ENCODE results near the gene TUB. TPM values are rescaled to one million over a fixed set of nuclear protein-coding genes. Genes with fewer than 3 reads are reported as not detected.

TUB gene
- total RNA-seq, 1 donor = 19.2 TPM

DNA sequence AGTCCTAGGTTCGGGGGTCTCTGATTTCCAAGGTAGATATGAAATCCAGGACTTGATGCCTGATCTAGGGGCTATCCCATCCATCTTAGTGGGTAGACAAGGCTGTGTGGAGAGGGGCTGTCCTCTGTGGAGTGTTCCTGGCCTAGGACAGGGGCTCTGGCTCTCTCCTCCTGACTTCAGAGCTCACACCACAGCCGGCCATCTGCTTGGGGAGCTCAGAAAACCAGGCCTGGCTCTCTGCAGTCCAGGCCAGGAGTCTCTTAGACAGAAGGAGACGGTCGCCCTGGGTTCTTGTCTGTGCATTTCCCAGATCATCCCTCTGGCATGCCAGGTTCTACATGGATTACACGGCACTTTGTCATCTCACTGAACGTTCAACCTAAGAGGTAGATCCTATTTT, 17.9 kb downstream of the TUB start:
- no peak for DNase-seq (ENCODE audit: low read depth)

DNA sequence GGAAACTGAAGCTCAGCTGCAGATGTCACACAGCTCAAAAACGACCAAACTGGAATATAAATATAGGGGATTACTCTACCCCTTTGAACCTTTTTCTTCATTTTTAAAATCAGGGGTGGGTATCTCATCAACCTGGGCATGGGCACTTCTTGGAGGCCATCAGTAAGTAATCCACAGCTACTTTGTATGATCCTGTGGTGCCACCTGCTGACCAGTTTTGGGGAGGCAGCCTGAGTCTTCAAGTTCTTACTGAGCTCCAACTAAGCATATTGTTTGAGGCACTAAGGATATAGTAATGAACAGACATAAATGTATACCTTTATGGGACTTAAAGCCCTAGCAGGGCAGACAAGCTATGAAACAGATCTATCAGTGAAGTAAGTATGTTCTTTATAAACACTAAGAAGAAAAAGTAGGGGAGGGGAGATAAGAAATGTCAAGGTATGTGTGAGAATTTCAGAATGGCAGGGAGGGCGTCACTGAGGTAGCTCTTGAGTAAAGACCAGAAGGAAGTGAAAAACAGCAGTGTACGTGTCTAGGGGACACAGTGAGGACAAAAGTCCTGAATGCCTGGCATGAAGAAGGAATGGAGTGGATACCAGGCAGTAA, 18.4 kb downstream of the TUB start:
- TF ChIP-seq, protein P1, sequence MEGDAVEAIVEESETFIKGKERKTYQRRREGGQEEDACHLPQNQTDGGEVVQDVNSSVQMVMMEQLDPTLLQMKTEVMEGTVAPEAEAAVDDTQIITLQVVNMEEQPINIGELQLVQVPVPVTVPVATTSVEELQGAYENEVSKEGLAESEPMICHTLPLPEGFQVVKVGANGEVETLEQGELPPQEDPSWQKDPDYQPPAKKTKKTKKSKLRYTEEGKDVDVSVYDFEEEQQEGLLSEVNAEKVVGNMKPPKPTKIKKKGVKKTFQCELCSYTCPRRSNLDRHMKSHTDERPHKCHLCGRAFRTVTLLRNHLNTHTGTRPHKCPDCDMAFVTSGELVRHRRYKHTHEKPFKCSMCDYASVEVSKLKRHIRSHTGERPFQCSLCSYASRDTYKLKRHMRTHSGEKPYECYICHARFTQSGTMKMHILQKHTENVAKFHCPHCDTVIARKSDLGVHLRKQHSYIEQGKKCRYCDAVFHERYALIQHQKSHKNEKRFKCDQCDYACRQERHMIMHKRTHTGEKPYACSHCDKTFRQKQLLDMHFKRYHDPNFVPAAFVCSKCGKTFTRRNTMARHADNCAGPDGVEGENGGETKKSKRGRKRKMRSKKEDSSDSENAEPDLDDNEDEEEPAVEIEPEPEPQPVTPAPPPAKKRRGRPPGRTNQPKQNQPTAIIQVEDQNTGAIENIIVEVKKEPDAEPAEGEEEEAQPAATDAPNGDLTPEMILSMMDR (IDR thresholded peaks at IDR 0.05; ENCODE audit: insufficient read depth, low read length) = peak; percentile 85
- peak; percentile 90 for DNase-seq (ENCODE audit: low read depth)
- no peak overlapping the region for H3K4me3 ChIP-seq (ENCODE audit: low read depth, low read length)

More for the DNA sequence above, 17.9 kb downstream of the TUB start:
- TF ChIP-seq, protein P1 (IDR thresholded peaks at IDR 0.05; ENCODE audit: insufficient read depth, low read length) = no peak
- H3K4me3 ChIP-seq (ENCODE audit: low read depth, low read length) = no peak overlapping the region

DNA sequence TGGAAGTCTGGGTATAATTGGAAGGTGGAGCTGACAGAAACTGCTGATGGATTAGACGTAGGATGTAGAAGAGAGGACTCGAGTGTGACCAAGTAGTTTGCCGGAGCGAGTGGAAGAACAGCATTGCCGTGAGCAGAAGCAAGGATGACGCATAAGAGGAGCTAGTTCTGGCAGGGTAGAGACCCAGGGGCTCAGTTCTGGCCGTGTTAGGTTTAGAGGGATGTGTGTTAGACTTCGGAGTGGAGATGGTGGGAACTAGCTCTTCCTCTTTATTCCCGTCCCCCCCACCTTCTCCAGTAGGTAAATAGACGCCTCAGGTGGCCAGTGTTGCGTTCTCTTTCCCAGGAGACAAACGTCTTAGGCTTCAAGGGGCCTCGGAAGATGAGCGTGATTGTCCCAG, 19.1 kb downstream of the TUB start:
- no peak overlapping the region for H3K4me3 ChIP-seq (ENCODE audit: low read depth, low read length)
- TF ChIP-seq, protein P1 (IDR thresholded peaks at IDR 0.05; ENCODE audit: insufficient read depth, low read length) = no peak
- DNase-seq (ENCODE audit: low read depth) = no peak

DNA sequence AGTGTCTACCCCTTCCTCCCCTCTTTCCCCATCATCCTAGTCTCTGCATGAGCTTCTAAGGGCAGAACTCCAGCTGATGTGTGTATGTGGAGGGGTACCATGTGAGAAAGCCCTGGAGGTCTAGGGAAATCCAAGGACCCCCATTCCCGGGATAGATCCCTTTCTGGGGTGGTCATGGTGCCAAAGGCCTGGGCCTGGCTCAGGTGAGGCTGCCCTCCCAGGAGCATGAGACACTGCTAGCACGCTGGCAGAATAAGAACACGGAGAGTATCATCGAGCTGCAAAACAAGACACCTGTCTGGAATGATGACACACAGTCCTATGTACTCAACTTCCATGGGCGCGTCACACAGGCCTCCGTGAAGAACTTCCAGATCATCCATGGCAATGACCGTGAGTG, 19.6 kb downstream of the TUB start:
- TF ChIP-seq, protein P1 (IDR thresholded peaks at IDR 0.05; ENCODE audit: insufficient read depth, low read length) = no peak
- no peak for DNase-seq (ENCODE audit: low read depth)
- no peak overlapping the region for H3K4me3 ChIP-seq (ENCODE audit: low read depth, low read length)

DNA sequence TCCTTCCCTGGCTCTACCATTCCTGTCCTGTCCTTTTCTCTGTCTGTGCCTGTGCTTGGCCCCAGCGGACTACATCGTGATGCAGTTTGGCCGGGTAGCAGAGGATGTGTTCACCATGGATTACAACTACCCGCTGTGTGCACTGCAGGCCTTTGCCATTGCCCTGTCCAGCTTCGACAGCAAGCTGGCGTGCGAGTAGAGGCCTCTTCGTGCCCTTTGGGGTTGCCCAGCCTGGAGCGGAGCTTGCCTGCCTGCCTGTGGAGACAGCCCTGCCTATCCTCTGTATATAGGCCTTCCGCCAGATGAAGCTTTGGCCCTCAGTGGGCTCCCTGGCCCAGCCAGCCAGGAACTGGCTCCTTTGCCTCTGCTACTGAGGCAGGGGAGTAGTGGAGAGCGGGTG, 20.4 kb downstream of the TUB start:
- TF ChIP-seq, protein P1 (IDR thresholded peaks at IDR 0.05; ENCODE audit: insufficient read depth, low read length) = no peak
- no peak for DNase-seq (ENCODE audit: low read depth)
- no peak overlapping the region for H3K4me3 ChIP-seq (ENCODE audit: low read depth, low read length)

DNA sequence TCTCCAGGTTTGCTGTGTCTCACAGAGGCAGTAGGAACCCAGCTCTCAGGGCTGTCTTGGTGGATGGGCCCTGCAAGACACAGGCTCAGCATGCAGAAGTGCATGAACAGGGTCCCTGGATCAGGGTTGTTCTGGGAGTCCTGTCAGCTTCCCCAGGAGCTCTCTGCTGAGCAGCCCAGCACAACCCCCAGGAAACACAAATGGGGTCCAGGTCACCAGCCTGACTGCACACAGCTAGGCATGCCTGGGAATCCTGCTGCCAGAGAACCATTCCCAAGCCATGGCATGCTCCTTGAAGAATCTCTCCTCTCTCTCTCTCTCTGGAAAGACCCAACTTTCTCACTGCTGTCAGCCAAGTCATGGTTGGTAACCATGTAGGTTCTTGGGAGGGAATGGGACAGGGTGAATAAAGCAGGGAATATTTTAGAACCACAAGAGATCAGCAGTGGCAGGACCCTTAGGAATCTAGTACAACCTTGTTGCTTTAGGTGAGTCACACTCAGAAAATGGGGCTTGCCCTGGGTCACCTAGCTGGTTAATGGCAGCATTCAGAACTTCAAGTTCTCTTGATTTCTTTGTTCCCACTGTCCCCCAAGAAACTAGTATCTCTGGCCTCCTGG, 21.4 kb downstream of the TUB start:
- TF ChIP-seq, protein P1 (IDR thresholded peaks at IDR 0.05; ENCODE audit: insufficient read depth, low read length) = no peak
- DNase-seq (ENCODE audit: low read depth) = no peak
- no peak overlapping the region for H3K4me3 ChIP-seq (ENCODE audit: low read depth, low read length)

Data from fibroblast of the aortic adventitia (primary cell).